GM12874 (cell line): Measurements from ENCODE around the gene CCDC40.

ENCODE experiments used
- CTCF ChIP-seq: IDR thresholded peaks from 2 replicates; pipeline ENCODE4 v1.5.1; 2011; ENCODE audit warnings: low read depth, mild to moderate bottlenecking, control low read depth, low read length, moderate library complexity; ENCODE audit not compliant: insufficient read depth

CCDC40 gene

GRCh38 chr17:80063830-80064585 lies 27.6 kb downstream of the CCDC40 start:
- no peak for TF ChIP-seq CTCF

DNA sequence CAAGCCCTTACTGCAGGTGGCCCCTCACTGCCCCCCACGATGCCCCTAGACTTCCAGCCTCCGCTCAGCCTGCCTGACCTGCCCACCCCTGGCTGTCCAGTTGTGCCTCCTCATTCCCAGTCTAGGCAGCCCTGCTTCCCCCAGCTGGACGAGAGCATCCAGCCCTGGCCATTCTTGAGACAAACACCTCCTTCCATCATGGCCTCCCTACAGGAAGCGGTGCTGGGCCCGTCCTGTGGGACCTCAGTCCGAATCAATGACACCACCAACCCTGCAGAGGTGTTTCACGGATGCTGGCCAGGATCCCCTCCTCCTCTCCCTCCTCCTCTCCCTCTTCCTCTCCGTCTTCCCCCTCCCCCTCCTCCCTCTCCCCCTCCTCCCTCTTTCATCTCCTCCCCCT lies 28.3 kb downstream of the CCDC40 start:
- no peak for TF ChIP-seq CTCF

- no peak for TF ChIP-seq CTCF
These were observed 29.2 kb downstream of the CCDC40 start for GRCh38 chr17:80065478-80066170.

DNA sequence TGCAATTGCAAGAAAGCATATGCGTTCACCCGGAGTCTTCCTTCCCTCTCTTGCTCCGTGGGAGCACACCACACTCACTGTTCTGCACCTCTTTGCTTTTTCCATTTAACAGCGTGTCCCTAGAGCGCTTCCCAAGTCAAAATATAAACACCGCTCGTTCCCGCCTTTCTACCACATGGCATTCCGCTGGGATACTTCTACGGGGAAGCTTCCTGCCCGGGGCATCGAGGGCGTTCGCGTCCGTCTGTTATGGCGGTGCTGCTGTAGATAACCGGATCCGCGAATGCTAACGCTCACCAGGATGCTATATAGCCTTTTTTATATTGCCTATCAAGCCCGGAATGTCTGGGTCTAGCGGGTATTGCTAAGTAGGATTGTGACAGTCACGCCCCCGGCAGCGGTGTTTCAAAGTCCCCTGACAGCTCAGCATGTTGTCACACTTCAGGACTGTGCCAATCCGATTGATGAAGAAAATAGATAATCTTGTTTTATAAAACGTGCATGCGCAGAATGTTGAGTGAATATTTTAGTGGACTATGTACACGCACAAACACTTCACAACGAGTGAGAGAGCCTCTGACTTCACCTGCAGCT lies 31.0 kb downstream of the CCDC40 start:
- no peak for TF ChIP-seq CTCF

- no peak for TF ChIP-seq CTCF
These were observed 32.1 kb downstream of the CCDC40 start for GRCh38 chr17:80068301-80069222.

DNA sequence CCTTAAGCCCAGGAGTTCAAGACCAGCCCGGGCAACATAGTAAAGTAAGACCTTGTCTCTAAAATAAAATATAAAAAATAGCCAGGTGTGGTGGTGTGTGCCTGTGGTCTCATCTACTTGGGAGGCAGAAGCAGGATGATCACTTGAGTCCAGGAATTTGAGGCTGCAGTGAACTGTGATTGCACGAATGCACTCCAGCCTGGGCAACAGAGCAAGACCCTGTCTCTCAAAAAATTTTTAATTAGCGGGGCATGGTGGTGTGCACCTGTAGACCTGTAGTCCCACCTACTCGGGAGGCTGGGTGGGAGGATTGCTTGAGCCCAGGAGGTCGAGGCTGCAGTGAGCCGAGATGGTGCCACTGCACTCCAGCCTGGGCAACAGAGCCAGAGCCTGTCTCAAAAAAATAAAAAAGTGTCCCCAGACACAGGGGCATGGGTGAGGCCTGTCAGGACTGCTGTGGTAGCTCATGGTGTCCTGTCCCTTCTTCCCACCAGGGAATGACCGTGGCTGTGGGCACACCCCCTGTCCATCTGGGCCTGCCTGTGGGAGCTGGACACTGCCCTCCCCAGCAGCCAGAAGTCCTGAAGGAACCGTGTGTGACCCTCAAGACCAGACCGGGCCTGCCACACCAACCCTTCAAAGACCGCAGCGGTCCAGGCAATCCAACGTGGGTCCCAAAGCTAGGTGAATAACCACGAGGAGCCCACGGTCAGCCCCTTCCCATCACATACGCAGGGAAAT lies 34.1 kb downstream of the CCDC40 start:
- TF ChIP-seq CTCF, result no peak
